Measurements from ENCODE around the gene SKI. TPM values are rescaled to one million over a fixed set of nuclear protein-coding genes. Genes with fewer than 3 reads are reported as not detected.

The SKI gene
- total RNA-seq, 2 donors from 2014 or later, result 46.2 to 114 TPM

- TF ChIP-seq CTCF (IDR thresholded peaks at IDR 0.05) (no peak), POLR2A (IDR thresholded peaks at IDR 0.05) (no peak), POLR2AphosphoS5 (IDR thresholded peaks at IDR 0.05) (no peak)
- intact Hi-C loops (cut with DNase I), result no loop called here
- no peaks in the 10 kb centered on the region for H3K27me3 ChIP-seq (replicated peaks; ENCODE audit: insufficient read depth)
- peak overlapping the region; percentile 32 to 50 for H3K4me3 ChIP-seq
- peaks cover 17% of the 10 kb centered on the region for H3K4me1 ChIP-seq (replicated peaks)
- H3K27ac ChIP-seq, result peak overlapping the region; percentile 74 to 78
- no peak for DNase-seq (ENCODE audit: low spot score)
- no peaks in the 10 kb centered on the region for H3K36me3 ChIP-seq
- 66% methylated on average over 25 of the region's 25 CpGs for WGBS
- no peaks in the 10 kb centered on the region for H3K9me3 ChIP-seq
These were observed 24.3 kb upstream of the SKI start for GRCh38 chr1:2203671-2204414.

GRCh38 chr1:2204415-2205190, 23.5 kb upstream of the SKI start:
- H3K36me3 ChIP-seq, result no peaks in the 10 kb centered on the region
- H3K27me3 ChIP-seq (replicated peaks; ENCODE audit: insufficient read depth), result no peaks in the 10 kb centered on the region
- 1% methylated on average over 32 of the region's 60 CpGs for WGBS
- peak overlapping the region; percentile 32 to 50 for H3K4me3 ChIP-seq
- TF ChIP-seq CTCF (IDR thresholded peaks at IDR 0.05) (no peak), POLR2A (IDR thresholded peaks at IDR 0.05) (peak; percentile 59), POLR2AphosphoS5 (IDR thresholded peaks at IDR 0.05) (peak; percentile 17)
- H3K4me1 ChIP-seq (replicated peaks), result peaks cover 20% of the 10 kb centered on the region
- intact Hi-C loops (cut with DNase I), result no loop called here
- H3K9me3 ChIP-seq, result no peaks in the 10 kb centered on the region
- H3K27ac ChIP-seq, result peak overlapping the region; percentile 74 to 78
- DNase-seq (ENCODE audit: low spot score), result no peak

GRCh38 chr1:2205191-2205952, 22.7 kb upstream of the SKI start:
- Histone ChIP-seq H3K4me1 (replicated peaks) (peaks cover 23% of the 10 kb centered on the region), H3K9me3 (no peaks in the 10 kb centered on the region), H3K27ac (peak overlapping the region; percentile 71 to 80), H3K4me3 (peak overlapping the region; percentile 36 to 37), H3K27me3 (replicated peaks; ENCODE audit: insufficient read depth) (no peaks in the 10 kb centered on the region), H3K36me3 (no peaks in the 10 kb centered on the region)
- intact Hi-C loops (cut with DNase I), result no loop called here
- TF ChIP-seq POLR2A (IDR thresholded peaks at IDR 0.05) (peak; percentile 70), POLR2AphosphoS5 (IDR thresholded peaks at IDR 0.05) (peak; percentile 53), CTCF (IDR thresholded peaks at IDR 0.05) (peak in 2 of 4 experiments; percentile 24 to 34)
- WGBS, result 1% methylated on average over 20 of the region's 84 CpGs
- peak; percentile 98 for DNase-seq (ENCODE audit: low spot score)

GRCh38 chr1:2206813-2207487, 21.2 kb upstream of the SKI start:
- H3K27ac ChIP-seq, result peak overlapping the region; percentile 64 to 82
- H3K4me3 ChIP-seq, result no peak overlapping the region
- no peak for DNase-seq (ENCODE audit: low spot score)
- H3K27me3 ChIP-seq (replicated peaks; ENCODE audit: insufficient read depth), result no peaks in the 10 kb centered on the region
- 72% methylated on average over 16 of the region's 16 CpGs for WGBS
- H3K4me1 ChIP-seq (replicated peaks), result peaks cover 23% of the 10 kb centered on the region
- TF ChIP-seq POLR2A (IDR thresholded peaks at IDR 0.05), result no peak
- no peak for TF ChIP-seq POLR2AphosphoS5 (IDR thresholded peaks at IDR 0.05)
- TF ChIP-seq CTCF (IDR thresholded peaks at IDR 0.05), result no peak
- H3K9me3 ChIP-seq, result no peaks in the 10 kb centered on the region
- no peaks in the 10 kb centered on the region for H3K36me3 ChIP-seq
- intact Hi-C loops (cut with DNase I), result no loop called here

All from prostate gland (tissue), 2 donors.